ENCODE measurements around the gene WARS2.
A peak's percentile ranks its signal among the peaks of the same experiment; 100 is the strongest.

- TF ChIP-seq CTCF (IDR thresholded peaks at IDR 0.05; ENCODE audit: poor library complexity) = peak; percentile 35
- TF ChIP-seq EZH2 (IDR thresholded peaks at IDR 0.05; ENCODE audit: borderline replicate concordance) = no peak
Measured at GRCh38 chr1:119141020-119141424, 569 bp upstream of the WARS2 start.

Data from hepatocyte (in vitro differentiated cells).